HepG2 (cell line): ENCODE measurements around the gene NFATC2. TPM values are rescaled to one million over a fixed set of nuclear protein-coding genes. Genes with fewer than 3 reads are reported as not detected.

Experiments used
- CAMTA2 ChIP-seq: sonication (generic); formaldehyde crosslinking; IDR thresholded peaks from 2 replicates; pipeline ENCODE4 v1.4.0; 2020; ENCODE audit warnings: mild to moderate bottlenecking, missing genetic modification reagents, borderline replicate concordance
- CEBPB ChIP-seq: IDR thresholded peaks from 2 replicates; pipeline ENCODE4 v1.6.1; 2011; ENCODE audit warnings: low read depth, low read length, improper control_type of control experiment, borderline replicate concordance
- CHD4 ChIP-seq: fragments of 200-600 bp; sonication (generic); IDR thresholded peaks from 2 replicates; pipeline ENCODE4 v1.7.0; 2017; ENCODE audit warnings: mild to moderate bottlenecking, low read length, borderline replicate concordance
- HNRNPL ChIP-seq: fragments of 200-400 bp; formaldehyde crosslinking; IDR thresholded peaks from 2 replicates; pipeline ENCODE4 v1.6.1; 2017; ENCODE audit warnings: mild to moderate bottlenecking, low read depth, low read length
- HNRNPUL1 ChIP-seq: fragments of 200-400 bp; formaldehyde crosslinking; IDR thresholded peaks from 2 replicates; pipeline ENCODE4 v1.6.1; 2017; ENCODE audit warnings: low read depth, mild to moderate bottlenecking, low read length, moderate library complexity
- LRRFIP1 ChIP-seq: sonication (generic); formaldehyde crosslinking; conservative IDR thresholded peaks from 2 replicates; pipeline ENCODE4 v1.4.0; 2020; ENCODE audit warnings: missing genetic modification reagents
- SOX13 ChIP-seq, 3 experiments: fragments of 450-650 bp in 1 of 3; sonication (generic) in 1 of 3; formaldehyde crosslinking in 1 of 3; IDR thresholded peaks in 2 of 3; conservative IDR thresholded peaks in 1 of 3; 2 replicates each; pipeline versions ENCODE4 v1.5.0 to v1.6.1; 2016 to 2020; ENCODE audit warnings: antibody characterized with exemption in 1 of 3, mild to moderate bottlenecking in 1 of 3, missing compliant biosample characterization in 1 of 3, missing genetic modification reagents in 1 of 3, moderate library complexity in 1 of 3
- SP1 ChIP-seq, 2 experiments: fragments of 450-650 bp in 1 of 2; sonication (generic) in 1 of 2; formaldehyde crosslinking in 1 of 2; IDR thresholded peaks; 2 replicates each; pipeline versions ENCODE4 v1.4.0 to v1.6.1; 2016 to 2020; ENCODE audit warnings: missing genetic modification reagents in 1 of 2
- TFAP4 ChIP-seq: sonication (generic); IDR thresholded peaks from 2 replicates; pipeline ENCODE4 v1.6.1; 2016; ENCODE audit warnings: low read depth, borderline replicate concordance
- ZC3H4 ChIP-seq: sonication (generic); formaldehyde crosslinking; IDR thresholded peaks from 2 replicates; pipeline ENCODE4 v1.4.0; 2020; ENCODE audit warnings: missing genetic modification reagents, borderline replicate concordance
- ZNF292 ChIP-seq: sonication (generic); formaldehyde crosslinking; IDR thresholded peaks from 2 replicates; pipeline ENCODE4 v1.8.1; 2022; ENCODE audit warnings: mild to moderate bottlenecking, low read depth, missing genetic modification reagents, borderline replicate concordance
- ZNF333 ChIP-seq: sonication (generic); formaldehyde crosslinking; IDR thresholded peaks from 2 replicates; pipeline ENCODE4 v1.4.0; 2020; ENCODE audit warnings: mild to moderate bottlenecking, missing genetic modification reagents, borderline replicate concordance
- ZNF704 ChIP-seq: sonication (generic); formaldehyde crosslinking; IDR thresholded peaks from 2 replicates; pipeline ENCODE4 v1.8.1; 2023; ENCODE audit warnings: mild to moderate bottlenecking, inconsistent platforms, moderate library complexity, missing genetic modification reagents, borderline replicate concordance
- ZNF788 ChIP-seq: sonication (generic); formaldehyde crosslinking; IDR thresholded peaks from 2 replicates; pipeline ENCODE4 v1.5.0; 2020; ENCODE audit warnings: mild to moderate bottlenecking, missing genetic modification reagents, borderline replicate concordance
- ZSCAN22 ChIP-seq: sonication (generic); formaldehyde crosslinking; IDR thresholded peaks from 2 replicates; pipeline ENCODE4 v1.4.0; 2020; ENCODE audit warnings: mild to moderate bottlenecking, missing genetic modification reagents
- polyA plus RNA-seq, 8 experiments: library from polyadenylated mRNA; depleted of rRNA in 3 of 8; stranded (reverse) in 7 of 8; unstranded in 1 of 8; fragments of >200 nt; fragmentation: Illumina TruSeq in 4 of 8; extraction: Trizol in 4 of 8; gene quantifications; 2 replicates each; pipeline versions ENCODE4 v1.2.1 to v1.2.3, GENCODE V29; 2011 to 2016; ENCODE audit warnings: low read depth in 4 of 8, missing spikeins in 1 of 8, mixed read lengths in 1 of 8; ENCODE audit not compliant: insufficient read depth in 1 of 8
- total RNA-seq, 5 experiments: library from RNA; depleted of rRNA; stranded (reverse); fragments of >200 nt; fragmentation: Illumina TruSeq; extraction: Trizol; gene quantifications; 2 replicates each; pipeline ENCODE4 v1.2.3, GENCODE V29; 2016; ENCODE audit warnings: low read depth in 1 of 5
- TF ChIP-seq, protein P1 (sequence below): sonication (generic); formaldehyde crosslinking; IDR thresholded peaks from 2 replicates; pipeline ENCODE4 v1.4.0; 2020; ENCODE audit warnings: missing genetic modification reagents
- TF ChIP-seq, protein P2 (sequence below), 2 experiments: sonication (generic) in 1 of 2; formaldehyde crosslinking in 1 of 2; IDR thresholded peaks; 2 replicates each; pipeline versions ENCODE4 v1.4.0 to v1.6.1; 2018 to 2020; ENCODE audit warnings: missing genetic modification reagents in 2 of 2, borderline replicate concordance in 1 of 2, low read depth in 1 of 2, mild to moderate bottlenecking in 1 of 2, missing biosample characterization in 1 of 2

NFATC2 gene
- total and polyA plus RNA-seq, 2 of the 13 experiments (the other 11 are each of a cell fraction or from before 2014, with no cell fraction given): 1.9 to 3.3 TPM

- no peak for TF ChIP-seq LRRFIP1
- no peak for TF ChIP-seq ZNF704
- TF ChIP-seq, protein P1, sequence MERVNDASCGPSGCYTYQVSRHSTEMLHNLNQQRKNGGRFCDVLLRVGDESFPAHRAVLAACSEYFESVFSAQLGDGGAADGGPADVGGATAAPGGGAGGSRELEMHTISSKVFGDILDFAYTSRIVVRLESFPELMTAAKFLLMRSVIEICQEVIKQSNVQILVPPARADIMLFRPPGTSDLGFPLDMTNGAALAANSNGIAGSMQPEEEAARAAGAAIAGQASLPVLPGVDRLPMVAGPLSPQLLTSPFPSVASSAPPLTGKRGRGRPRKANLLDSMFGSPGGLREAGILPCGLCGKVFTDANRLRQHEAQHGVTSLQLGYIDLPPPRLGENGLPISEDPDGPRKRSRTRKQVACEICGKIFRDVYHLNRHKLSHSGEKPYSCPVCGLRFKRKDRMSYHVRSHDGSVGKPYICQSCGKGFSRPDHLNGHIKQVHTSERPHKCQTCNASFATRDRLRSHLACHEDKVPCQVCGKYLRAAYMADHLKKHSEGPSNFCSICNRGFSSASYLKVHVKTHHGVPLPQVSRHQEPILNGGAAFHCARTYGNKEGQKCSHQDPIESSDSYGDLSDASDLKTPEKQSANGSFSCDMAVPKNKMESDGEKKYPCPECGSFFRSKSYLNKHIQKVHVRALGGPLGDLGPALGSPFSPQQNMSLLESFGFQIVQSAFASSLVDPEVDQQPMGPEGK (CRISPR knock-in tag): no peak; the same call in none of the 2 replicates
- no peak for TF ChIP-seq ZNF333 (CRISPR knock-in tag)
- TF ChIP-seq HNRNPL: 0 out of 2 replicates have a peak, but pooled peaks have one; percentile 60
- no peak for TF ChIP-seq ZSCAN22 (CRISPR knock-in tag)
- TF ChIP-seq TFAP4: no peak
- TF ChIP-seq CEBPB: no peak
- no peak for TF ChIP-seq SP1 (IDR thresholded peaks at IDR 0.05)
- no peak for TF ChIP-seq SP1 (CRISPR knock-in tag; IDR thresholded peaks at IDR 0.05)
- TF ChIP-seq ZC3H4 (CRISPR knock-in tag): no peak
- no peak for TF ChIP-seq HNRNPUL1
- no peak for TF ChIP-seq SOX13 (IDR thresholded peaks at IDR 0.05)
- TF ChIP-seq SOX13 (CRISPR knock-in tag; conservative IDR thresholded peaks at IDR 0.05 in 1 of 2, IDR thresholded peaks at IDR 0.05 in 1 of 2): no peak
- 0 out of 2 replicates have a peak, but pooled peaks have one; percentile 21 for TF ChIP-seq CAMTA2
- no peak for TF ChIP-seq ZNF788 (CRISPR knock-in tag)
- TF ChIP-seq, protein P2, sequence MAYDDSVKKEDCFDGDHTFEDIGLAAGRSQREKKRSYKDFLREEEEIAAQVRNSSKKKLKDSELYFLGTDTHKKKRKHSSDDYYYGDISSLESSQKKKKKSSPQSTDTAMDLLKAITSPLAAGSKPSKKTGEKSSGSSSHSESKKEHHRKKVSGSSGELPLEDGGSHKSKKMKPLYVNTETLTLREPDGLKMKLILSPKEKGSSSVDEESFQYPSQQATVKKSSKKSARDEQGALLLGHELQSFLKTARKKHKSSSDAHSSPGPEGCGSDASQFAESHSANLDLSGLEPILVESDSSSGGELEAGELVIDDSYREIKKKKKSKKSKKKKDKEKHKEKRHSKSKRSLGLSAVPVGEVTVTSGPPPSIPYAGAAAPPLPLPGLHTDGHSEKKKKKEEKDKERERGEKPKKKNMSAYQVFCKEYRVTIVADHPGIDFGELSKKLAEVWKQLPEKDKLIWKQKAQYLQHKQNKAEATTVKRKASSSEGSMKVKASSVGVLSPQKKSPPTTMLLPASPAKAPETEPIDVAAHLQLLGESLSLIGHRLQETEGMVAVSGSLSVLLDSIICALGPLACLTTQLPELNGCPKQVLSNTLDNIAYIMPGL (CRISPR knock-in tag; IDR thresholded peaks at IDR 0.05; ENCODE audit: borderline replicate concordance in 1 of 2, low read depth in 1 of 2): no peak
- no peak for TF ChIP-seq ZNF292
- no peak for TF ChIP-seq CHD4
Measured at GRCh38 chr20:51542571-51543421, at the start of gene NFATC2 (continued).
